A549 (cell line): ENCODE measurements around the gene PLCD3.

Experiments used
- CTCF ChIP-seq: fragments of >200 bp; sonication (Bioruptor Twin); formaldehyde crosslinking; IDR thresholded peaks from 3 replicates; pipeline ENCODE4 v1.5.1; 2016
- USF2 ChIP-seq: fragments of 450-650 bp; IDR thresholded peaks from 2 replicates; pipeline ENCODE4 v1.6.1; 2014; ENCODE audit warnings: antibody characterized with exemption

DNA sequence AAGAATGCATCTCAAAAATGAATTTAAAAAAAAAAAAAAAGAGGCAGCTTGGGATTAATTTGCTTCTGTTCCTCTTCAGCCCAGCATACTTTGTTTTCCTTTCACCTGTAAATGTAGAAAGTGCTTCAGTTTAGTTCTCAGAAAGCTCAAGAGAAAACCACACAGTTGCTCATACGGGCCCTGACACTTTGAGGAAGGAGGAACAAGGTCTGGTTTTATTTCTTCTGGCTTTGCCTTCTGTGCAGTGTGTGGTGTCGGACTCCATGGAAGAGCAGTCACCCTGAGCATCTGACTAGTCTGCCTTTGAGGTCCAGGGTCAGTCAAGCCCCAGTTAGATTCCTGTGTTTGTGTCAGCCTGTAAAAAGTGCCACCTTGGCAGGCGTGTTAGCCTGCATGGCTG is 43.6 kb downstream of the PLCD3 start:
- no peak for TF ChIP-seq CTCF
- no peak for TF ChIP-seq USF2
